ENCODE results near the gene WDTC1. TPM values are rescaled to one million over a fixed set of nuclear protein-coding genes. Genes with fewer than 3 reads are reported as not detected.
A peak's percentile ranks its signal among the peaks of the same experiment; 100 is the strongest.

WDTC1 gene
- total RNA-seq, 1 experiment from 2014 or later: 15.7 TPM

DNA sequence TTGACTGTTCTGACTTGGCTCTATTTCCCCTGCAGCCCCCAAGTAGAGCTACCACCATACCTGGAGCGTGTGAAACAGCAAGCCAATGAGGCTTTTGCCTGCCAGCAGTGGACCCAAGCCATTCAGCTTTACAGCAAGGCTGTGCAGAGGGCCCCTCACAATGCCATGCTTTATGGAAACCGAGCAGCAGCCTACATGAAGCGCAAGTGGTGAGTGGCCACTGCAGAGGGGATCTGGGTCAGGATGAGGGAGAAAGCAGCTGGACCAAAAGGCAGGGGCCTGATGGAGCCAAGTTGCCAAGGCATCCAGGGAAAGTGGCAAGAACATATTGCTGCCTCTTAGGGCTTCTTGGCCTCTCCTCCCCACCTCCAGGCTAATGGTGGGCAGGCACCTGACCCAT is 63.5 kb downstream of the WDTC1 start:
- Mint-ChIP-seq H3K27me3 (ENCODE audit: insufficient read depth, unreplicated experiment) (no peaks in the 10 kb centered on the region), H3K4me1 (ENCODE audit: insufficient read depth, unreplicated experiment) (peaks cover 13% of the 10 kb centered on the region), H3K4me3 (ENCODE audit: unreplicated experiment) (no peak overlapping the region), H3K27ac (ENCODE audit: low read depth, unreplicated experiment) (no peak overlapping the region), H3K9me3 (ENCODE audit: unreplicated experiment) (no peaks in the 10 kb centered on the region), H3K36me3 (ENCODE audit: insufficient read depth, unreplicated experiment) (peaks cover 33% of the 10 kb centered on the region)
- TF ChIP-seq, protein P1, sequence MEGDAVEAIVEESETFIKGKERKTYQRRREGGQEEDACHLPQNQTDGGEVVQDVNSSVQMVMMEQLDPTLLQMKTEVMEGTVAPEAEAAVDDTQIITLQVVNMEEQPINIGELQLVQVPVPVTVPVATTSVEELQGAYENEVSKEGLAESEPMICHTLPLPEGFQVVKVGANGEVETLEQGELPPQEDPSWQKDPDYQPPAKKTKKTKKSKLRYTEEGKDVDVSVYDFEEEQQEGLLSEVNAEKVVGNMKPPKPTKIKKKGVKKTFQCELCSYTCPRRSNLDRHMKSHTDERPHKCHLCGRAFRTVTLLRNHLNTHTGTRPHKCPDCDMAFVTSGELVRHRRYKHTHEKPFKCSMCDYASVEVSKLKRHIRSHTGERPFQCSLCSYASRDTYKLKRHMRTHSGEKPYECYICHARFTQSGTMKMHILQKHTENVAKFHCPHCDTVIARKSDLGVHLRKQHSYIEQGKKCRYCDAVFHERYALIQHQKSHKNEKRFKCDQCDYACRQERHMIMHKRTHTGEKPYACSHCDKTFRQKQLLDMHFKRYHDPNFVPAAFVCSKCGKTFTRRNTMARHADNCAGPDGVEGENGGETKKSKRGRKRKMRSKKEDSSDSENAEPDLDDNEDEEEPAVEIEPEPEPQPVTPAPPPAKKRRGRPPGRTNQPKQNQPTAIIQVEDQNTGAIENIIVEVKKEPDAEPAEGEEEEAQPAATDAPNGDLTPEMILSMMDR (IDR thresholded peaks at IDR 0.05; ENCODE audit: unreplicated experiment): no peak
- intact Hi-C loops (cut with micrococcal nuclease): loop anchor here (5.0 kb wide), 3 partner anchors 256 to 364 kb away; no protein-coding TSS in a partner anchor
- no TSS peak for BruUV-seq (replicated peaks)
- ChIA-PET POLR2A (interaction anchor here (0.6 to 3.3 kb wide), 3 partner anchors 25 to 145 kb away, joined by 3 to 18 read pairs (median 3); partner anchors contain the start of gene TMEM222), CTCF (interaction anchor here (0.5 to 13.1 kb wide), 29 partner anchors 10 to 371 kb away, joined by 3 to 225 read pairs (median 7); partner anchors contain the start of genes AHDC1, CD164L2, GPR3 and MAP3K6)
- no peak for DNase-seq (ENCODE audit: unreplicated experiment)

DNA sequence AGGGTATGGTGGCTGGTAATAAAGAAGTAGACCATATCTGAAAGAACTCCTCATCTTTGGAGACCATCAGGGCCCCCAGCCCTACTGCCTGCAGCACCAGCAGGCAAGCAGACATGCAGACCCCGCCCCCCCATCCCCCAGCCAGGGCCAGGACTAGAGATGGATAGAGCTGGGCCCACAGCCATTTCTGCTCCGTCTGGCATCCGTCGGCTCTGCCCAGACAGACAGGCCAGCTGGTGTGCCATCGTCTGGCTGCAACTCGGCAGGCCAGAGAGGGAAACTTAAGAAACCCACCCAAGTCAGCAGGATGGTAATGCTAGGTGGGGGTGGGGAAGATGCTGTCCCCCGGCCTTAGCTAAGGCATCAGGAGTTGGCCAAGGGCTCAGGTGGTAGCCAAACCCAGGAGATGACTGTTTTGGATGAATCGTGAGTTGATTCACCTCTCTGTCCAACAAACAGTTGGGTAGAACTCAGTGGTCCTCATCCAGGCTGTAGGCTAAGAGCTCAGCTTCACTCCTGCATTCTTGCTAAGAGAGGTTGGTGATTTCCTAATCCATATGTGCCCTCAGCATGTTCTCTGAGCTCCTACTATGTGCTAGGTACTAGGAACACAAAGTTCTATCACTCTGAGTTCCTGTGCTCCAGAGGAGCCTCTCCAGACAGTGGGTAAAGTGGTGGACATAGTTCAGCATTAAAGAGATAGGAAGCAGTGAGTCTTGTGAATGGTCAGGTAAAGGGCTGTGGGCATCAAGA is 64.4 kb downstream of the WDTC1 start:
- BruUV-seq (replicated peaks): no TSS peak
- intact Hi-C loops (cut with micrococcal nuclease): loop anchor here (5.0 kb wide), 3 partner anchors 257 to 363 kb away; no protein-coding TSS in a partner anchor
- ChIA-PET CTCF (interaction anchor here (0.5 to 13.1 kb wide), 32 partner anchors 11 to 370 kb away, joined by 3 to 225 read pairs (median 6); partner anchors contain the start of genes AHDC1, CD164L2, GPR3 and MAP3K6), POLR2A (interaction anchor here (0.6 to 3.5 kb wide), 20 partner anchors 10 to 443 kb away, joined by 3 to 28 read pairs (median 4); partner anchors contain the start of genes MAP3K6, SLC9A1, SYTL1 and TMEM222)
- TF ChIP-seq, protein P1 (IDR thresholded peaks at IDR 0.05; ENCODE audit: unreplicated experiment): no peak
- peak overlapping the region; percentile 59 for H3K27ac Mint-ChIP-seq (ENCODE audit: low read depth, unreplicated experiment)
- DNase-seq (ENCODE audit: unreplicated experiment): no peak
- H3K9me3 Mint-ChIP-seq (ENCODE audit: unreplicated experiment): no peaks in the 10 kb centered on the region
- no peaks in the 10 kb centered on the region for H3K27me3 Mint-ChIP-seq (ENCODE audit: insufficient read depth, unreplicated experiment)
- no peak overlapping the region for H3K4me3 Mint-ChIP-seq (ENCODE audit: unreplicated experiment)
- peaks cover 13% of the 10 kb centered on the region for H3K4me1 Mint-ChIP-seq (ENCODE audit: insufficient read depth, unreplicated experiment)
- peaks cover 37% of the 10 kb centered on the region for H3K36me3 Mint-ChIP-seq (ENCODE audit: insufficient read depth, unreplicated experiment)

DNA sequence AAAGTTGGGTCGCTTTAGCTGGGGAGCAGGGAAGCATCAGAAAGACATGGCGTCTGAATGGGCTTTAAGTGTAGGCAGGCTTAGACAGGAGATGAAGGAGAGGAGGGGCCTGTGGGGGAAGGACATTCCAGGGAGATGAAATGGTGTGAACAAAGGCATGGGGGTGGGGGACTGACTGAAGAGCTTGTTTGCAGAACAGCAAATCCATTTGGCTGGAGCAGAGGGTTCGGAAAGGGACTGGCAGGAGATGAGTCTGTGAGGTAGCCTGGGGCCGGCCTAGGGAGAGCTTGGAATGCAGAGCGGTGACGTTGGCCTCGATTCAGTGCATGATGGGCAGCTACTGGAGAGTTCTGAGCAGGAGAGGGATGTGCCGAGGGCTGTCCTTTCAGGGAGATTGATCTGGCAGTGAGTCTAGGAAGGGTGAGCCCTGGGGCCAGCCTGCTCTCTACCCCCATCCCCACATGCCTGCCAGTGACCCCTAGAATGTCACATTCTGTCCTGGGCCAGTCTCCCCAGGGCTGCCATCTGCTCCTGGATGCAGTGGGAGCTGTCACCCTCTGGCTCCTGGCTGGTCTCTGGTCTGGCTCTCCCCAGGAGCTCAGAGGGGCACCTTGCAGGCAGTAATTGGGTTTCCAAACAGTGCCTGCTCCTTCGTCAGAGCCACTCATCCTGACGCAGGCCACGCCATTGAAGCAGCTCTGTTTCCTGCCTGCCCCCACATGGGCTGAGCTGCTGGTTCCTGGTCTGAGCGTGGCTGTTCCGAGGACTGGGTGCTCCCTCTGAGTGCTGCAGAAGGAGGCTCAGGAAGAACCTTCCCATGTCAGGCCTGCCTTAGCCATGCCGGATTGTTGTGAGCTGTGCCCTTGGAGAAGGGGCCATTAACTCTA is 65.2 kb downstream of the WDTC1 start:
- H3K9me3 Mint-ChIP-seq (ENCODE audit: unreplicated experiment): no peaks in the 10 kb centered on the region
- intact Hi-C loops (cut with micrococcal nuclease): loop anchor here (1.0 to 5.0 kb wide), 4 partner anchors 96 to 363 kb away; no protein-coding TSS in a partner anchor
- POLR2A ChIA-PET: interaction anchor here (0.5 to 3.5 kb wide), 23 partner anchors 9 to 444 kb away, joined by 3 to 28 read pairs (median 4); partner anchors contain the start of genes MAP3K6, SLC9A1, SYTL1 and TMEM222
- DNase-seq (ENCODE audit: unreplicated experiment): peak; percentile 85
- TF ChIP-seq, protein P1 (IDR thresholded peaks at IDR 0.05; ENCODE audit: unreplicated experiment): no peak
- H3K36me3 Mint-ChIP-seq (ENCODE audit: insufficient read depth, unreplicated experiment): peaks cover 40% of the 10 kb centered on the region
- peak overlapping the region; percentile 59 for H3K27ac Mint-ChIP-seq (ENCODE audit: low read depth, unreplicated experiment)
- peaks cover 13% of the 10 kb centered on the region for H3K4me1 Mint-ChIP-seq (ENCODE audit: insufficient read depth, unreplicated experiment)
- peak overlapping the region; percentile 4 for H3K4me3 Mint-ChIP-seq (ENCODE audit: unreplicated experiment)
- CTCF ChIA-PET: interaction anchor here (0.5 to 13.1 kb wide), 47 partner anchors 10 to 1150 kb away, joined by 3 to 225 read pairs (median 3); partner anchors contain the start of genes AHDC1, CD164L2, GPR3 and MAP3K6
- H3K27me3 Mint-ChIP-seq (ENCODE audit: insufficient read depth, unreplicated experiment): no peaks in the 10 kb centered on the region
- BruUV-seq (replicated peaks): no TSS peak

All from MCF 10A (cell line).